ENCODE measurements around the gene LILRB5. TPM values are rescaled to one million over a fixed set of nuclear protein-coding genes. Genes with fewer than 3 reads are reported as not detected.

LILRB5 gene
- total RNA-seq, 1 donor from 2014 or later: 38.2 TPM

DNA sequence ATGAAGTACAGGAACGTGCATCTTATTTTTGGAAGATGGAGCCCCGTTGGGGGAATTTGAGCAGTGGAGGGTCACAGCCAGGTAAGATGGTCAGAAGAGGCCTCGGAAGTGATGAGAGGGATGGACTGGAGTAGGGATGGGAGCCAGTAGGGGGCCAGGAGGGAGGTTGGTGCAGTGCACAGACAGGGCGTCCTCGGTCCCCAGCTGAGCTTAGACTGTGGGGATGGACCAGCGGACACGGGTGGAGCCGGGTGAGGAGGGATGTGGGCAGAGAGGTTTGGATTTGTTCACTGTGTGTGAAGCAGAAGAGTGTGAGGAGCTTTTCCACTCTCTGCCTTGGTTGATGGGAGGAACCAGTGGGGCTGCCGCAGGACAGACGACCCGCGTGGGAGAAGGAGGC is 45.8 kb downstream of the LILRB5 start:
- no peak for TF ChIP-seq CTCF (IDR thresholded peaks at IDR 0.05)
- no peak for DNase-seq (ENCODE audit: low spot score in 2 of 2)
- no peak overlapping the region for H3K27ac ChIP-seq
- peaks cover 20 to 26% of the 10 kb centered on the region in 2 donors for H3K36me3 ChIP-seq
- no peaks in the 10 kb centered on the region for H3K9me3 ChIP-seq
- H3K4me3 ChIP-seq: no peak overlapping the region
- intact Hi-C loops (cut with DNase I): no loop called here
- H3K27me3 ChIP-seq: no peaks in the 10 kb centered on the region
- H3K4me1 ChIP-seq: peaks cover 7 to 13% of the 10 kb centered on the region in 2 donors

GRCh38 chr19:54209811-54210494 is 47.1 kb downstream of the LILRB5 start:
- peaks cover 31 to 32% of the 10 kb centered on the region in 2 donors for H3K36me3 ChIP-seq
- no peak for TF ChIP-seq CTCF (IDR thresholded peaks at IDR 0.05)
- H3K9me3 ChIP-seq: no peaks in the 10 kb centered on the region
- H3K4me1 ChIP-seq: peaks cover 7 to 13% of the 10 kb centered on the region in 2 donors
- peak; percentile 75 to 91 for DNase-seq (ENCODE audit: low spot score in 2 of 2)
- intact Hi-C loops (cut with DNase I): no loop called here
- H3K27ac ChIP-seq: peak overlapping the region; percentile 71 to 75
- no peaks in the 10 kb centered on the region for H3K27me3 ChIP-seq
- no peak overlapping the region for H3K4me3 ChIP-seq

- intact Hi-C loops (cut with DNase I): no loop called here
- Histone ChIP-seq H3K4me1 (peaks cover 7 to 13% of the 10 kb centered on the region in 2 donors), H3K9me3 (no peaks in the 10 kb centered on the region), H3K27me3 (no peaks in the 10 kb centered on the region), H3K36me3 (peaks cover 33 to 36% of the 10 kb centered on the region in 2 donors), H3K27ac (peak overlapping the region; percentile 71 to 75), H3K4me3 (no peak overlapping the region)
- no peak for DNase-seq (ENCODE audit: low spot score in 2 of 2)
- TF ChIP-seq CTCF (IDR thresholded peaks at IDR 0.05): no peak
Measured at GRCh38 chr19:54209058-54209810, 47.8 kb downstream of the LILRB5 start.

- TF ChIP-seq CTCF (IDR thresholded peaks at IDR 0.05): no peak
- Histone ChIP-seq H3K9me3 (no peaks in the 10 kb centered on the region), H3K27ac (peak overlapping the region; percentile 71 to 75), H3K4me1 (peaks cover 7 to 14% of the 10 kb centered on the region in 2 donors), H3K36me3 (peaks cover 38 to 40% of the 10 kb centered on the region in 2 donors), H3K4me3 (no peak overlapping the region), H3K27me3 (no peaks in the 10 kb centered on the region)
- DNase-seq (ENCODE audit: low spot score in 2 of 2): no peak
- intact Hi-C loops (cut with DNase I): no loop called here
Measured at GRCh38 chr19:54208784-54209057, 48.4 kb downstream of the LILRB5 start.

- peaks cover 40 to 45% of the 10 kb centered on the region in 2 donors for H3K36me3 ChIP-seq
- no peaks in the 10 kb centered on the region for H3K27me3 ChIP-seq
- TF ChIP-seq CTCF (IDR thresholded peaks at IDR 0.05): no peak
- H3K27ac ChIP-seq: peak overlapping the region; percentile 71 to 75
- H3K9me3 ChIP-seq: no peaks in the 10 kb centered on the region
- no peak overlapping the region for H3K4me3 ChIP-seq
- H3K4me1 ChIP-seq: peaks cover 7 to 18% of the 10 kb centered on the region in 2 donors
- DNase-seq (ENCODE audit: low spot score in 2 of 2): peak; percentile 59 to 86
- intact Hi-C loops (cut with DNase I): no loop called here
Measured at GRCh38 chr19:54207983-54208783, 48.9 kb downstream of the LILRB5 start.
